GM12874 (cell line): ENCODE results near the gene CRHR2.

Experiments
- CTCF ChIP-seq: IDR thresholded peaks from 2 replicates; pipeline ENCODE4 v1.5.1; 2011; ENCODE audit warnings: low read depth, mild to moderate bottlenecking, control low read depth, low read length, moderate library complexity; ENCODE audit not compliant: insufficient read depth

CRHR2 gene

GRCh38 chr7:30726296-30727006 is 44.2 kb upstream of the CRHR2 start:
- no peak for TF ChIP-seq CTCF

- TF ChIP-seq CTCF, result no peak
Measured at GRCh38 chr7:30723776-30724175, 41.5 kb upstream of the CRHR2 start.

GRCh38 chr7:30722671-30723070 is 40.4 kb upstream of the CRHR2 start:
- no peak for TF ChIP-seq CTCF

- TF ChIP-seq CTCF, result no peak
Measured at GRCh38 chr7:30722187-30722586, 39.9 kb upstream of the CRHR2 start.

- TF ChIP-seq CTCF, result no peak
Measured at GRCh38 chr7:30721211-30721610, 39.0 kb upstream of the CRHR2 start.

GRCh38 chr7:30717181-30717580 is 34.9 kb upstream of the CRHR2 start:
- no peak for TF ChIP-seq CTCF

- no peak for TF ChIP-seq CTCF
Measured at GRCh38 chr7:30714129-30714528, 31.9 kb upstream of the CRHR2 start.
